Upper lobe of right lung (tissue), 1 donor: ENCODE measurements around the gene SHC3. TPM values are rescaled to one million over a fixed set of nuclear protein-coding genes. Genes with fewer than 3 reads are reported as not detected.

Experiments used
- ATAC-seq: fragments of 200-7000 bp; cut with Tn5 transposase; one replicate; pipeline ENCODE4 v1.9.1; 2020; ENCODE audit warnings: mild to moderate bottlenecking, moderate library complexity
- DNase-seq: peaks from one replicate; pipeline ENCODE4 v3.0.0-alpha.2; 2020
- H3K27ac ChIP-seq: fragments of 200-600 bp; one replicate; pipeline ENCODE4 v1.8.0; 2022
- H3K27me3 ChIP-seq: fragments of 200-600 bp; one replicate; pipeline ENCODE4 v1.8.0; 2022; ENCODE audit warnings: mild to moderate bottlenecking
- H3K36me3 ChIP-seq: fragments of 200-600 bp; one replicate; pipeline ENCODE4 v1.8.0; 2022
- H3K4me1 ChIP-seq: fragments of 200-600 bp; one replicate; pipeline ENCODE4 v1.8.0; 2022
- H3K4me3 ChIP-seq: fragments of 200-600 bp; one replicate; pipeline ENCODE4 v1.8.0; 2022; ENCODE audit warnings: mild to moderate bottlenecking
- H3K9me3 ChIP-seq: fragments of 200-600 bp; one replicate; pipeline ENCODE4 v1.8.0; 2022
- intact Hi-C: fragments of 100-400 bp; cut with DNase I; formaldehyde crosslinking; loops from one replicate; pipeline ENCODE4 v1.11.0; 2022
- total RNA-seq: library from RNA; stranded (reverse); fragmentation: NEBNext Ultra II Directional; extraction: Animal tissue kit (Norgen Biotek cat#: 25700); gene quantifications from one replicate; pipeline ENCODE4 v1.2.1, GENCODE V29; 2021
- TF ChIP-seq, protein P1 (sequence below): fragments of 200-600 bp; IDR thresholded peaks from one replicate; pipeline ENCODE4 v1.8.0; 2022; ENCODE audit warnings: antibody characterized with exemption
- donor health status: DM: no; HTN: yes; CAD: no; lungs with severe emphysema.

Gene SHC3
- total RNA-seq, 1 donor from 2014 or later, result 12.9 TPM

DNA sequence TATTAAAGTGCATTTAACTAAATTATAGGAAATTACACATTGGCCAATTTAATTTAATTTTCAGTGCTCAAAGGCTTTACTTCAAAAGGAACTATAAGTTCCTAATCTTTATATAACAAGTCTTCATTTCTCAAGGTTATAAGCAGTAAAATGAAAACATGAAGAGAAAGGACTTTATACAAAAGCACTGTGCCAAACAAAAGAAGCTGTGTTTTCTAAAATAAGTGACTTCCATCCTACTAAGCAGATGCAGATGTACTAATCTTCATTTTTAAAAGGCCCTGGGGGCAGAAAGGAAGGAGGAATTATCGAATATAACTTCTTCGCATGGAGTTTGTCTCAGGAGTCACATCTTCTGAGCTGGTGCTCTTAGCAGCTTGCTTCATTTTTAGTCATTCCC, 81.4 kb downstream of the SHC3 start:
- H3K27me3 ChIP-seq, result no peaks in the 10 kb centered on the region
- TF ChIP-seq, protein P1, sequence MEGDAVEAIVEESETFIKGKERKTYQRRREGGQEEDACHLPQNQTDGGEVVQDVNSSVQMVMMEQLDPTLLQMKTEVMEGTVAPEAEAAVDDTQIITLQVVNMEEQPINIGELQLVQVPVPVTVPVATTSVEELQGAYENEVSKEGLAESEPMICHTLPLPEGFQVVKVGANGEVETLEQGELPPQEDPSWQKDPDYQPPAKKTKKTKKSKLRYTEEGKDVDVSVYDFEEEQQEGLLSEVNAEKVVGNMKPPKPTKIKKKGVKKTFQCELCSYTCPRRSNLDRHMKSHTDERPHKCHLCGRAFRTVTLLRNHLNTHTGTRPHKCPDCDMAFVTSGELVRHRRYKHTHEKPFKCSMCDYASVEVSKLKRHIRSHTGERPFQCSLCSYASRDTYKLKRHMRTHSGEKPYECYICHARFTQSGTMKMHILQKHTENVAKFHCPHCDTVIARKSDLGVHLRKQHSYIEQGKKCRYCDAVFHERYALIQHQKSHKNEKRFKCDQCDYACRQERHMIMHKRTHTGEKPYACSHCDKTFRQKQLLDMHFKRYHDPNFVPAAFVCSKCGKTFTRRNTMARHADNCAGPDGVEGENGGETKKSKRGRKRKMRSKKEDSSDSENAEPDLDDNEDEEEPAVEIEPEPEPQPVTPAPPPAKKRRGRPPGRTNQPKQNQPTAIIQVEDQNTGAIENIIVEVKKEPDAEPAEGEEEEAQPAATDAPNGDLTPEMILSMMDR, result no peak
- H3K27ac ChIP-seq, result no peak overlapping the region
- intact Hi-C loops, result no loop called here
- H3K4me1 ChIP-seq, result no peaks in the 10 kb centered on the region
- DNase-seq (no peak), ATAC-seq (no peak)
- no peak overlapping the region for H3K4me3 ChIP-seq
- H3K36me3 ChIP-seq, result no peaks in the 10 kb centered on the region
- no peaks in the 10 kb centered on the region for H3K9me3 ChIP-seq

DNA sequence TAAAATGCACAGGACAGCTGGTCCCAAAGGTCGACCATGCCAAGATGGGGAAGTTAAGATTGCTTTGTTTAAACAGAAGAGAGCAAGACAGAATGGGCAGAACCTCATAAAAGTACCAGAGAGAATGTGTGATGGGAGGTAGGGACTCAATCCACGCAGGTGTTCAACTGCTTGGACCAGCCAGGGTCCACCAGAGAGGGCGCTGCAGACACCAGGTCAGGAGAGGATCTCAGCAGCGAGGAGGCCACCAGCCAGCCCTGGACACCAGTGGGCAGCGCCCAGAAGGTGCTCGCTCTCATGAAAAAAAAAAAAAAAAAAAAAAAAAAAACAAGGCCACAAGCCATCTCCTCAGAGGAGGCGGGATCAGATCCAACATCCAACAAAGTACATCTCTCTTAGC, 81.8 kb downstream of the SHC3 start:
- DNase-seq (no peak), ATAC-seq (no peak)
- intact Hi-C loops, result no loop called here
- Histone ChIP-seq H3K4me1 (no peaks in the 10 kb centered on the region), H3K9me3 (no peaks in the 10 kb centered on the region), H3K27ac (no peak overlapping the region), H3K27me3 (no peaks in the 10 kb centered on the region), H3K36me3 (no peaks in the 10 kb centered on the region), H3K4me3 (no peak overlapping the region)
- TF ChIP-seq, protein P1, result no peak

DNA sequence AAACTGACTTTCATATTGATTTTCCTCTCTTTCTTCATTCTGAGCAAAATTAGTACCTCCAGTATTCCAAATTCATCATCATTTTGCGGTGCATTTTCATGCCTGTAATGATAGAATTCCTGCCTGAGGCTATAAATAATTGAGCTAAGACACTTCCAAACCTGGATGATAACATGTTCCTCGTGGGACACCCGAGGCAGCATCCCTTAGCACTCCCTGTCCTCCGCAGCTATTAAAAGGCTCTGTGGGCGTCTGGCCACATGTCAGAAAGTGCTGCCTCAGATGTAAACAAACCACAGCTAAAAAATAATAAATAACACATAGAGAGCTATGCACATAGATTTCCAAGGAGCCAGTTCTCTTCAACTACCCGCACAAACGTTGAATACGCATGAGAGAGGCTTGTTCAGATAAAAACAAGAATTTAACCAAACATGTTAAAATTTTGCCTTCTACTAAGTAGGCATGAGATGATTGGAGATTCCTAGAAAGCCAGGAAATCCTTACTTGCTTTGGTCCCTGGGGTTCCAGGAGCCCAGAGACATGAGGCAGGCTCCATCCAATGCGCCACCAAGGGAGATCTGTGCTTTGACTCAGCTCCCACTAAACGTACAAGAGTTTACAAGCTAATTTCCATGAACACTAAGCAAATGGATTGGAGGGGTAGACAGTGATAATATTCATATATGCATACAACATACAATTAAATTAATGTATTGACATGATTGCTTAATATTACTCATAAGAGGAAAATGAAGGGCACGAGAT, 82.7 kb downstream of the SHC3 start:
- H3K27ac ChIP-seq, result no peak overlapping the region
- intact Hi-C loops, result no loop called here
- no peaks in the 10 kb centered on the region for H3K27me3 ChIP-seq
- no peak overlapping the region for H3K4me3 ChIP-seq
- H3K36me3 ChIP-seq, result no peaks in the 10 kb centered on the region
- ATAC-seq, result no peak
- no peaks in the 10 kb centered on the region for H3K4me1 ChIP-seq
- H3K9me3 ChIP-seq, result no peaks in the 10 kb centered on the region
- TF ChIP-seq, protein P1, result no peak
- DNase-seq, result no peak

DNA sequence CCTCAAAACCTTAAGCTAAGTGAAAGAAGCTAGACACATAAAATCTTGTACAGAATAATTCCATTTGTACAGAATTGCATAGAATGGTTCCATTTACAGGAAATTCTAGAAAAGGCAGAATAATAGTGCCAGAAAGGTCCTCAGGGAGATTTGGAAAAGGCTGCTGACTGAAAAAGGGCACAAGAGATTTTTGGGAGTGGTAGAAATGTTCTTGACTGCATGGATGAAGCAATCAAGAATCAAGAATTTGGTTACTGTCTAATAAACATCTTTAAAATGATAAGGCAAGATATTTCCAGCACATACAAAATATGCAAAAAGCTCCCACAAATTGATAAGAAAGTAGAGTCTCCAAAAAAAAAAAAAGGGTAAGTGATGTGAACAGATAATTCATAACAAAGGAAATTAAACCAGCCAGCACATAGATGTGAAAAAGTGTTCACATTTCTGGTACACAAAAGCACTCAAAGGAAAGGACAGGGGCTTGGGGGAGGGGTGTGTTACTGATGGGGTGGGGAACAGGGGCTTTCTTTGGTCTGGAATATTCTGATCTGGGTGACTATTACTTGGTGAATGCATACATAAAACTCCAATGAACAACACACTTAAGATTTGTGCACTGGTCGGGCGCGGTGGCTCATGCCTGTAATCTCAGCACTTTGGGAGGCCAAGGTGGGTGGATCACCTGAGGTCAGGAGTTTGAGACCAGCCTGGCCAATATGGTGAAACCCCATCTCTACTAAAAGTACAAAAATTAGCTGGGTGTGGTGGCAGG, 85.2 kb downstream of the SHC3 start:
- Histone ChIP-seq H3K27ac (no peak overlapping the region), H3K9me3 (no peaks in the 10 kb centered on the region), H3K27me3 (no peaks in the 10 kb centered on the region), H3K4me1 (no peaks in the 10 kb centered on the region), H3K36me3 (no peaks in the 10 kb centered on the region), H3K4me3 (no peak overlapping the region)
- DNase-seq, result no peak
- TF ChIP-seq, protein P1, result no peak
- ATAC-seq, result no peak
- intact Hi-C loops, result no loop called here

DNA sequence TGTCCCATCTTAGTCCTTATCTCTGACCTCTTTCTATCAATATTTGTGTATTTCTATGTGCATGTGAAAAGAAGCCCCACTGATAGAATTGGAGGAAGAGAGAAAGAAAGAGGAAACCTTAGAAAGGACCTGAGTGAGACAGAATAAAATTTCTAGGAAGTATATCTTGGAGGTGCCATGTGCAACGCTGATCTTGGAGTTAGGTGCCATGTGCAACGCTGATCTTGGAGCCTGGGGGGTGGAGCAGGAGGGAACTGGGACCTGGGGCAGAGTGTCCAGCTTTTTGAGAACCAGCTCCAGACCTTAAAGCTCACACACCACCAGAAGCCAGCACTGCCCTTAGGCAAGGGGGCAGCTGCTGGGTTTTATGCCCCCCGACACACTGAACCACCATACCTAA, 89.4 kb downstream of the SHC3 start:
- H3K4me1 ChIP-seq, result no peaks in the 10 kb centered on the region

More for the DNA sequence above, 89.4 kb downstream of the SHC3 start:
- DNase-seq, result no peak
- H3K27me3 ChIP-seq, result no peaks in the 10 kb centered on the region
- no peak overlapping the region for H3K27ac ChIP-seq
- no peaks in the 10 kb centered on the region for H3K36me3 ChIP-seq
- TF ChIP-seq, protein P1, result no peak
- no peak overlapping the region for H3K4me3 ChIP-seq
- intact Hi-C loops, result no loop called here
- ATAC-seq, result no peak
- no peaks in the 10 kb centered on the region for H3K9me3 ChIP-seq
